C4-2B (cell line): ENCODE data around the gene LCN9.

ENCODE experiments used
- H3K27ac ChIP-seq: fragments of 450-650 bp; 2 replicates; pipeline ENCODE4 v1.5.1; 2017
- ZFX ChIP-seq: fragments of 450-650 bp; IDR thresholded peaks from 2 replicates; pipeline ENCODE4 v1.6.1; 2017
- TF ChIP-seq, protein P1 (sequence below): fragments of 450-650 bp; conservative IDR thresholded peaks from 2 replicates; pipeline ENCODE4 v1.5.1; 2017; ENCODE audit warnings: mild to moderate bottlenecking

Gene LCN9

DNA sequence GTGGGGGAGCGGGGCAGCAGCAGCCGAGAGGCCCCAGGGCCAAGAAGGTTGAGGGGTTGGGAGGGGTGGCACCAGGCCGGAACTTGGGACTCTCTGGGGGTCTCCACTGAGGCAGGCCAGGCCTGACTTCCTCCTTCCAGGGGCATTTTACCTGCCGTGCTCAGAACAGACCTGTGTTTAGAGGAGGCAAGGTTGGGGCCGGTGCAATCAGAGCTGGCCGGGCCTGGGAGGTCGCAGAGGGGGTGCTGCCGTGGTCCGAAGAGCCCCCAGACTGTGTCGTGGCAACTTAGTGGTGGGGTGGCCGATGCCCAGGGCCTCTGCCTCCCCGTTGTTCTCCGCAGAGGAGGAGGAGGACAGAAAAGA lies 45.6 kb upstream of the LCN9 start:
- H3K27ac ChIP-seq, result no peak overlapping the region
- TF ChIP-seq, protein P1, sequence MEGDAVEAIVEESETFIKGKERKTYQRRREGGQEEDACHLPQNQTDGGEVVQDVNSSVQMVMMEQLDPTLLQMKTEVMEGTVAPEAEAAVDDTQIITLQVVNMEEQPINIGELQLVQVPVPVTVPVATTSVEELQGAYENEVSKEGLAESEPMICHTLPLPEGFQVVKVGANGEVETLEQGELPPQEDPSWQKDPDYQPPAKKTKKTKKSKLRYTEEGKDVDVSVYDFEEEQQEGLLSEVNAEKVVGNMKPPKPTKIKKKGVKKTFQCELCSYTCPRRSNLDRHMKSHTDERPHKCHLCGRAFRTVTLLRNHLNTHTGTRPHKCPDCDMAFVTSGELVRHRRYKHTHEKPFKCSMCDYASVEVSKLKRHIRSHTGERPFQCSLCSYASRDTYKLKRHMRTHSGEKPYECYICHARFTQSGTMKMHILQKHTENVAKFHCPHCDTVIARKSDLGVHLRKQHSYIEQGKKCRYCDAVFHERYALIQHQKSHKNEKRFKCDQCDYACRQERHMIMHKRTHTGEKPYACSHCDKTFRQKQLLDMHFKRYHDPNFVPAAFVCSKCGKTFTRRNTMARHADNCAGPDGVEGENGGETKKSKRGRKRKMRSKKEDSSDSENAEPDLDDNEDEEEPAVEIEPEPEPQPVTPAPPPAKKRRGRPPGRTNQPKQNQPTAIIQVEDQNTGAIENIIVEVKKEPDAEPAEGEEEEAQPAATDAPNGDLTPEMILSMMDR, result no peak
- TF ChIP-seq ZFX, result no peak

- no peak overlapping the region for H3K27ac ChIP-seq
- TF ChIP-seq ZFX, result no peak
- TF ChIP-seq, protein P1, result no peak
These were observed 45.1 kb upstream of the LCN9 start for GRCh38 chr9:135617991-135618411.

GRCh38 chr9:135618866-135619598 lies 44.1 kb upstream of the LCN9 start:
- no peak for TF ChIP-seq ZFX
- TF ChIP-seq, protein P1, result no peak
- no peak overlapping the region for H3K27ac ChIP-seq

DNA sequence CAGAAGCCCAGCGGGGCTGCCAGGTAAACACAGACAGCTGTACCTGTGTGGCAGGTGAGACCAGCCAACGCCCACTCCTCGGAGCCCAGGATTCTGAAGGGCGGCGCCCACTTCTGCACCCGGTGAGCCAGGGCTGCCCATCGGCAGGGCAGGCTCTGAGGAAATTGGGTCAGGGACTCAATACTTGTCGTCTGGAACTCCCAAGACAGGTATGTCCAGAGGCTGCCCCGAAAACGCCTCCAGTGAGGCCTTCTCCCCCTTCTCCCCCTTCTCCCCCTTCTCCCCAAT lies 43.6 kb upstream of the LCN9 start:
- H3K27ac ChIP-seq, result no peak overlapping the region
- TF ChIP-seq, protein P1, result no peak
- TF ChIP-seq ZFX, result no peak

DNA sequence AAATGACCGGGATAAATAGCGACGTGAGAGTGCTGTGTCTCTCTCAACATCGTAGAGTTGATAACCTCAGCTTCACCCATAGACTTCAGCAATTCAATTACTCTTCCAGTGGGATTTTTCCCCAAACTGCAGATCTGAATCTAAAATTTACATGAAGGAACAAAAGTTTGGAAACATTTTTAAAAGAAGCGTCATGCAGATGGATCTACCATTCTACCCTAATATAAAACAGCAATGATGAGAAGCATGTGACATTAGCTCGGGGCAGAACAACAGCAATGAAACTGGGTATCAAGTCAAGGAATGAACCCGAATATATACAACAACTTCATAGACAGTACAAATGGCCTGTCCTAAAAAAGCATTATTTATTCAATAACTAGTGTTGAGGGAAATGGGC lies 42.6 kb upstream of the LCN9 start:
- no peak overlapping the region for H3K27ac ChIP-seq
- TF ChIP-seq, protein P1, result no peak
- TF ChIP-seq ZFX, result no peak

DNA sequence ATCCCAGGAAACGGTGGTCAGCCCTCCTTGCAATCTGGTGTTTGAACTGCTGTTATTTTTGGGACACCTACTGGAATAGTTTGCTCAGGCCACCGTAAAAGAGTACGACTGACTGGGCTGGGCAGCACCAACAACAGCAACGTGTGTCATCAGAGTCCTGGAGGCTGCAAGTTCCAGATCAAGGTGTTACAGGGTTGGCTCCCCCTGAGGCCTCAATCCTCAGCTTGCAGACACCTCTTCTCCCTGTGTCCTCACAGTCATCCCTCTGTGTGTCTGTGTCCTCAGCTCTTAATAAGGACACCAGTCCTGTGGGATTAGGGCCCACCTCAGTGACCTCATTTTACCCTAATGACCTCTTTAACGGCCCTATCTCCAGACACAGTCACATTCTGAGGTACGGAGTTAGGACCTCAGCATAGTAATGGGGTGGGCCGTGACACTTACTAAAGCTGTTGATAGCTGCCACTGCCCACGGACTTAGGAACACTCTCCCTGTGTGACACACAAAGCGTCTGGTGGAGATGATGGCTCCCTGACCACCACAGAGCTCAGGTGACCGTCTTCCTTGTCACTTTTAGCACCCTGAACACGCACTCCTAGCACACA lies 40.6 kb upstream of the LCN9 start:
- no peak overlapping the region for H3K27ac ChIP-seq
- no peak for TF ChIP-seq ZFX
- TF ChIP-seq, protein P1, result no peak

DNA sequence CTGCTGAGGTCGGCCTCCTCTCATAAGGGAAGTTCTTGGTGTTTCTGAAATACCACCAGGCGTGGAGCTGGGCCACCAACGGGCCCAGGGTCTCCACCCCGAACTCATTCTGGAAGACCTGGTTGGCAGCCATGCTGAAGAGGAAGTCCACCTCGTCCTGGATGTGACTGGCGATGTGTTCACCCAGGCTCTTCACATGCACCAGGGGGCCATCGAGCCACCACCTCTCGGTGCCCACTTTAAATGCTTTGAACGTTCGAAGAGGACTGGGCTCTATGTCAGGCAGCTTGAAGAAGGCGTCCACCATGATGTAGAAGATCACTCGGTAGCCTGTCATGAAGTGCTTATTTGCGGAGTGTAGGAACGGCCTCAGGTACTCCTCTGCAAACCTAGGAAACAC lies 38.8 kb upstream of the LCN9 start:
- no peak overlapping the region for H3K27ac ChIP-seq
- TF ChIP-seq ZFX, result no peak
- TF ChIP-seq, protein P1, result no peak
